Measurements from ENCODE around the gene P2RX6. TPM values are rescaled to one million over a fixed set of nuclear protein-coding genes. Genes with fewer than 3 reads are reported as not detected.

Gene P2RX6
- total and polyA plus RNA-seq, 2 experiments from 2014 or later: not detected

- peaks cover 8% of the 10 kb centered on the region for H3K4me1 Mint-ChIP-seq
- Histone ChIP-seq H4K20me1 (replicated peaks; ENCODE audit: insufficient read depth) (no peaks in the 10 kb centered on the region), H3K27me3 (ENCODE audit: insufficient read depth) (peaks cover 26% of the 10 kb centered on the region), H2AFZ (no peak overlapping the region; the same call in 1 of the 2 replicates), H3K9me2 (ENCODE audit: insufficient read depth) (no peaks in the 10 kb centered on the region), H3K4me2 (no peak overlapping the region), H3K36me3 (ENCODE audit: insufficient read depth) (no peaks in the 10 kb centered on the region), H3K4me3 (no peak overlapping the region), H3K4me1 (ENCODE audit: insufficient read depth) (peaks cover 3% of the 10 kb centered on the region; the same call in 1 of the 2 replicates), H3F3A (replicated peaks; ENCODE audit: low read depth) (no peaks in the 10 kb centered on the region), H3K27ac (ENCODE audit: low read depth) (no peak overlapping the region), H3K79me2 (replicated peaks; ENCODE audit: insufficient read depth) (no peaks in the 10 kb centered on the region)
- no peak for TF ChIP-seq ZNF331 (CRISPR knock-in tag; IDR thresholded peaks at IDR 0.05; ENCODE audit: low read depth)
- no peak overlapping the region for H3K4me3 Mint-ChIP-seq
- DNase-seq (ENCODE audit: low spot score) (no peak), ATAC-seq (no peak)
- no peaks in the 10 kb centered on the region; the same call in 2 of the 3 replicates for H3K9me3 Mint-ChIP-seq
- H3K27ac Mint-ChIP-seq: no peak overlapping the region
- H3K36me3 Mint-ChIP-seq (ENCODE audit: low read depth): no peaks in the 10 kb centered on the region
- peaks cover 34% of the 10 kb centered on the region for H3K27me3 Mint-ChIP-seq (ENCODE audit: insufficient read depth, low read depth, poor library complexity)
Observed at GRCh38 chr22:21029486-21030025, 14.6 kb downstream of the P2RX6 start.

- H3K36me3 Mint-ChIP-seq (ENCODE audit: low read depth): no peaks in the 10 kb centered on the region
- H3K27ac Mint-ChIP-seq: no peak overlapping the region
- H3F3A ChIP-seq (replicated peaks; ENCODE audit: low read depth): no peaks in the 10 kb centered on the region
- no peak for TF ChIP-seq ZNF331 (CRISPR knock-in tag; IDR thresholded peaks at IDR 0.05; ENCODE audit: low read depth)
- TF ChIP-seq CREB1 (CRISPR knock-in tag; IDR thresholded peaks at IDR 0.05; ENCODE audit: low read depth): no peak
- no peak for TF ChIP-seq POLR2AphosphoS5 (IDR thresholded peaks at IDR 0.05; ENCODE audit: low read depth)
- TF ChIP-seq REST (IDR thresholded peaks at IDR 0.05; ENCODE audit: unreplicated experiment): no peak
- no peak for TF ChIP-seq ETS1 (IDR thresholded peaks at IDR 0.05)
- no peak for TF ChIP-seq CTCF (conservative IDR thresholded peaks at IDR 0.05; ENCODE audit: low read depth in 2 of 2)
- no peak for TF ChIP-seq STAT1 (IDR thresholded peaks at IDR 0.05; ENCODE audit: unreplicated experiment)
- TF ChIP-seq NANOG (IDR thresholded peaks at IDR 0.05; ENCODE audit: borderline replicate concordance): no peak
- no peak for TF ChIP-seq ZNF462 (CRISPR knock-in tag; IDR thresholded peaks at IDR 0.05)
Observed at GRCh38 chr22:21030032-21030431, 15.1 kb downstream of the P2RX6 start.

More at GRCh38 chr22:21030032-21030431, 15.1 kb downstream of the P2RX6 start:
- peaks cover 3% of the 10 kb centered on the region; the same call in 1 of the 2 replicates for H3K4me1 ChIP-seq (ENCODE audit: insufficient read depth)
- H3K27ac ChIP-seq (ENCODE audit: low read depth): no peak overlapping the region
- no peak for DNase-seq (ENCODE audit: low spot score)
- Mint-ChIP-seq H3K27me3 (ENCODE audit: insufficient read depth, low read depth, poor library complexity) (peaks cover 34% of the 10 kb centered on the region), H3K4me3 (no peak overlapping the region), H3K4me1 (peaks cover 8% of the 10 kb centered on the region), H3K9me3 (no peaks in the 10 kb centered on the region; the same call in 2 of the 3 replicates)
- H3K79me2 ChIP-seq (replicated peaks; ENCODE audit: insufficient read depth): no peaks in the 10 kb centered on the region
- ATAC-seq: no peak
- no peak overlapping the region for H3K4me2 ChIP-seq
- no peaks in the 10 kb centered on the region for H3K9me2 ChIP-seq (ENCODE audit: insufficient read depth)
- peaks cover 26% of the 10 kb centered on the region for H3K27me3 ChIP-seq (ENCODE audit: insufficient read depth)
- no peak overlapping the region for H2AFZ ChIP-seq
- no peaks in the 10 kb centered on the region for H3K36me3 ChIP-seq (ENCODE audit: insufficient read depth)
- no peak overlapping the region for H3K4me3 ChIP-seq
- no peaks in the 10 kb centered on the region for H4K20me1 ChIP-seq (replicated peaks; ENCODE audit: insufficient read depth)
